IMR-90 (cell line): ENCODE data around the gene TNNI3K. TPM values are rescaled to one million over a fixed set of nuclear protein-coding genes. Genes with fewer than 3 reads are reported as not detected.

Source experiments
- ATAC-seq: fragments of 200-7000 bp; cut with Tn5 transposase; 2 replicates; pipeline ENCODE4 v1.9.1; 2020; ENCODE audit warnings: low read depth, mild to moderate bottlenecking, moderate library complexity
- BruUV-seq: library from RNA; stranded (reverse); fragments of 400-500 nt; replicated peaks from 2 replicates; lab custom pipeline; 2021; lab: Mats Ljungman, UMichigan
- CTCF ChIA-PET: fragments of 300-600 bp; formaldehyde crosslinking; extraction: SDS; loops from one replicate; lab custom pipeline; 2021; ENCODE audit warnings: antibody characterized with exemption; lab: Yijun Ruan, JAX
- POLR2A ChIA-PET: fragments of 300-600 bp; sonication (Branson Sonifier 250); formaldehyde crosslinking; loops from one replicate; lab custom pipeline; 2022; ENCODE audit warnings: antibody characterized with exemption; ENCODE audit not compliant: unreplicated experiment; lab: Charles Lee
- DNase-seq: peaks from one replicate; pipeline ENCODE4 v3.0.0; 2013
- H2AFZ ChIP-seq: replicated peaks from 2 replicates; pipeline ENCODE3; 2013; ENCODE audit warnings: low read length, mild to moderate bottlenecking; ENCODE audit not compliant: poor library complexity
- H2AK5ac ChIP-seq: 2 replicates; pipeline ENCODE4 v1.6.1; 2013; ENCODE audit warnings: low read depth, low read length, inconsistent platforms
- H2AK9ac ChIP-seq: replicated peaks from 2 replicates; pipeline ENCODE3; 2013; ENCODE audit warnings: mild to moderate bottlenecking, low read depth, low read length, moderate library complexity; ENCODE audit not compliant: poor library complexity
- H2BK120ac ChIP-seq: 2 replicates; pipeline ENCODE4 v1.6.1; 2013; ENCODE audit warnings: low read depth, low read length, inconsistent platforms
- H2BK15ac ChIP-seq: 3 replicates; pipeline ENCODE4 v1.6.1; 2013; ENCODE audit warnings: low read depth, low read length, inconsistent platforms
- H2BK20ac ChIP-seq: 2 replicates; pipeline ENCODE4 v1.6.1; 2013; ENCODE audit warnings: low read depth, mild to moderate bottlenecking, inconsistent platforms, low read length, moderate library complexity
- H2BK5ac ChIP-seq: 2 replicates; pipeline ENCODE4 v1.6.1; 2013; ENCODE audit warnings: mild to moderate bottlenecking, low read depth, low read length, inconsistent platforms; ENCODE audit not compliant: poor library complexity, severe bottlenecking
- H3K14ac ChIP-seq: replicated peaks from 2 replicates; pipeline ENCODE4 v1.6.1; 2013; ENCODE audit warnings: low read depth, low read length, inconsistent platforms
- H3K18ac ChIP-seq: 2 replicates; pipeline ENCODE4 v1.6.1; 2013; ENCODE audit warnings: low read depth, low read length, control low read depth
- H3K23ac ChIP-seq: 2 replicates; pipeline ENCODE4 v1.6.1; 2013; ENCODE audit warnings: low read depth, low read length, inconsistent platforms
- H3K27ac ChIP-seq: 2 replicates; pipeline ENCODE4 v1.5.1; 2013; ENCODE audit warnings: mild to moderate bottlenecking, control low read depth, low read length; ENCODE audit not compliant: insufficient read depth
- H3K27me3 ChIP-seq: 2 replicates; pipeline ENCODE4 v1.6.1; 2013; ENCODE audit warnings: low read length; ENCODE audit not compliant: control insufficient read depth, insufficient read depth
- H3K36me3 ChIP-seq: 2 replicates; pipeline ENCODE4 v1.6.1; 2013; ENCODE audit warnings: low read length, mixed read lengths; ENCODE audit not compliant: control insufficient read depth, insufficient read depth
- H3K4ac ChIP-seq: 2 replicates; pipeline ENCODE4 v1.6.1; 2013; ENCODE audit warnings: low read depth, low read length, inconsistent platforms
- H3K4me1 ChIP-seq: 2 replicates; pipeline ENCODE4 v1.6.1; 2013; ENCODE audit warnings: low read length, mixed read lengths; ENCODE audit not compliant: control insufficient read depth, insufficient read depth
- H3K4me2 ChIP-seq: 2 replicates; pipeline ENCODE4 v1.6.1; 2013; ENCODE audit warnings: low read depth, mild to moderate bottlenecking, control low read depth, low read length, moderate library complexity
- H3K4me3 ChIP-seq: 2 replicates; pipeline ENCODE4 v1.5.1; 2013; ENCODE audit warnings: low read depth, mild to moderate bottlenecking, control low read depth, low read length, moderate library complexity; ENCODE audit not compliant: insufficient read depth
- H3K56ac ChIP-seq: 2 replicates; pipeline ENCODE4 v1.6.1; 2013; ENCODE audit warnings: low read length, inconsistent platforms; ENCODE audit not compliant: insufficient read depth; ENCODE audit errors: extremely low read depth
- H3K79me1 ChIP-seq, 2 experiments: 2 replicates each; pipeline ENCODE4 v1.6.1; 2013; ENCODE audit warnings: low read length in 2 of 2, inconsistent platforms in 1 of 2, low read depth in 1 of 2
- H3K9ac ChIP-seq: 2 replicates; pipeline ENCODE4 v1.6.1; 2013; ENCODE audit warnings: low read depth, low read length, control low read depth
- H3K9me1 ChIP-seq: 2 replicates; pipeline ENCODE4 v1.6.1; 2013; ENCODE audit warnings: low read length, inconsistent platforms; ENCODE audit not compliant: insufficient read depth
- H3K9me3 ChIP-seq: 2 replicates; pipeline ENCODE4 v1.6.1; 2013; ENCODE audit warnings: low read length; ENCODE audit not compliant: control insufficient read depth, insufficient read depth
- H4K20me1 ChIP-seq: 2 replicates; pipeline ENCODE4 v1.6.1; 2013; ENCODE audit warnings: low read length, inconsistent platforms; ENCODE audit not compliant: insufficient read depth
- H4K5ac ChIP-seq: 2 replicates; pipeline ENCODE4 v1.6.1; 2013; ENCODE audit warnings: mild to moderate bottlenecking, low read depth, low read length, control low read depth
- H4K8ac ChIP-seq, 2 experiments: 2 replicates each; pipeline ENCODE4 v1.6.1; 2013; ENCODE audit warnings: low read depth in 2 of 2, low read length in 2 of 2, control low read depth in 1 of 2, inconsistent platforms in 1 of 2
- H4K91ac ChIP-seq: 2 replicates; pipeline ENCODE4 v1.6.1; 2013; ENCODE audit warnings: low read depth, low read length, inconsistent platforms; ENCODE audit not compliant: insufficient read depth
- BHLHE40 ChIP-seq: fragments of 150-350 bp; IDR thresholded peaks from 2 replicates; pipeline ENCODE4 v1.6.1; 2016; ENCODE audit warnings: mild to moderate bottlenecking, low read depth, low read length
- CEBPB ChIP-seq: IDR thresholded peaks from 2 replicates; pipeline ENCODE4 v1.6.1; 2012; ENCODE audit warnings: low read depth, low read length, improper control_type of control experiment
- MAFK ChIP-seq: IDR thresholded peaks from 2 replicates; pipeline ENCODE4 v1.6.1; 2012; ENCODE audit warnings: low read depth, low read length, improper control_type of control experiment
- MAZ ChIP-seq: IDR thresholded peaks from 2 replicates; pipeline ENCODE4 v1.6.1; 2012; ENCODE audit warnings: low read depth, mild to moderate bottlenecking, low read length, improper control_type of control experiment, moderate library complexity, borderline replicate concordance
- MXI1 ChIP-seq: IDR thresholded peaks from 2 replicates; pipeline ENCODE4 v1.6.1; 2012; ENCODE audit warnings: low read depth, mild to moderate bottlenecking, low read length, moderate library complexity, borderline replicate concordance
- NFE2L2 ChIP-seq: fragments of 150-350 bp; IDR thresholded peaks from 2 replicates; pipeline ENCODE4 v1.6.1; 2016; ENCODE audit warnings: low read depth, mild to moderate bottlenecking, low read length
- POLR2A ChIP-seq: IDR thresholded peaks from 2 replicates; pipeline ENCODE4 v1.6.1; 2012; ENCODE audit warnings: mild to moderate bottlenecking, low read depth, low read length
- RAD21 ChIP-seq: IDR thresholded peaks from 2 replicates; pipeline ENCODE4 v1.6.1; 2012; ENCODE audit warnings: low read length, improper control_type of control experiment
- RCOR1 ChIP-seq: IDR thresholded peaks from 2 replicates; pipeline ENCODE4 v1.6.1; 2012; ENCODE audit warnings: mild to moderate bottlenecking, low read length, improper control_type of control experiment; ENCODE audit not compliant: insufficient replicate concordance
- RFX5 ChIP-seq: IDR thresholded peaks from 2 replicates; pipeline ENCODE4 v1.8.0; 2012; ENCODE audit warnings: low read depth, mild to moderate bottlenecking, low read length, moderate library complexity
- SMC3 ChIP-seq: fragments of 150-350 bp; IDR thresholded peaks from 2 replicates; pipeline ENCODE4 v1.6.1; 2016; ENCODE audit warnings: low read depth, mild to moderate bottlenecking, antibody characterized with exemption, low read length, moderate library complexity
- WGBS, 2 experiments: methylation state at CpG; one replicate each; pipeline versions ENCODE4 v1.1.5 to v1.1.7; 2013; ENCODE audit warnings: missing lambda C conversion rate in 2 of 2; ENCODE audit not compliant: insufficient read length in 1 of 2; ENCODE audit errors: extremely low coverage in 2 of 2; 5-methylcytosine and 5-hydroxymethylcytosine counted together
- dilution Hi-C: fragments of 300-500 bp; cut with HindIII; formaldehyde crosslinking; loops from one replicate; pipeline ENCODE4 v1.14.3; 2018; ENCODE audit warnings: low sequenced_read_pairs; ENCODE audit not compliant: unreplicated experiment
- in situ Hi-C: fragments of 300-500 bp; cut with MboI; formaldehyde crosslinking; loops from 3 replicates; pipeline ENCODE4 v1.14.3; 2019; ENCODE audit warnings: low sequenced_read_pairs, inconsistent platforms, mixed read lengths
- intact Hi-C: fragments of 100-400 bp; cut with micrococcal nuclease; formaldehyde crosslinking; loops from 2 replicates; pipeline ENCODE4 v1.10.0; 2022
- polyA plus RNA-seq, 3 experiments: library from polyadenylated mRNA; depleted of rRNA; stranded (reverse); fragments of >200 nt; gene quantifications; 2 replicates each; pipeline ENCODE4 v1.2.3, GENCODE V29; 2012; ENCODE audit warnings: low replicate concordance in 1 of 3
- total RNA-seq: library from RNA; depleted of rRNA; stranded (reverse); fragments of >200 nt; gene quantifications from 2 replicates; pipeline ENCODE4 v1.2.3, GENCODE V29; 2012
- TF ChIP-seq, protein P1 (sequence below): fragments of 150-350 bp; IDR thresholded peaks from 2 replicates; pipeline ENCODE4 v1.6.1; 2017; ENCODE audit warnings: mild to moderate bottlenecking, antibody characterized with exemption, low read length, low read depth
- TF ChIP-seq, protein P2 (sequence below): fragments of 150-350 bp; IDR thresholded peaks from 2 replicates; pipeline ENCODE4 v1.6.1; 2016; ENCODE audit warnings: low read depth, mild to moderate bottlenecking, low read length, moderate library complexity, borderline replicate concordance
- TF ChIP-seq, protein P3 (sequence below): conservative IDR thresholded peaks from 2 replicates; pipeline ENCODE4 v1.5.1; 2012; ENCODE audit warnings: mild to moderate bottlenecking, low read depth, low read length, improper control_type of control experiment

The TNNI3K gene
- total and polyA plus RNA-seq, 2 of the 4 experiments (the other 2 are of a cell fraction) = 0.90 to 1.3 TPM

DNA sequence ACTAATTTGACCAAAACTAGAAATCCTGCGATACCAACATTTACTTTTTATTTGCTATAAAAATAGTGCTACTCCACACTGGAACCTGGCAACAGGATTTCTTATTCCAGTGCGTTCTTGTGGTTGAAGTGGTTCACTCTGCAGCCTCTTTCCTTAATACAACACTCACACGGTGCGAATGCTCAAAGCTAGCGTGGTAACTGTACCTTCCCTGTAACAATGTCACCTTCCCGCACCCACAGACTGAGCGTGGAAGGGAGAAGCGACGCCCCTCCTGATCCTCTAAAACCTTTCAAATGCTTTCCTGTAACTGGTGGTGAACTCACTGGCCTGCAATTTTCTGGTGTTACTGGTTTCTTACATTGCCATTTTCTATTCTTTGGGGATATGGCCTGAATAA, 145.1 kb downstream of the TNNI3K start:
- no peak for ATAC-seq
- H2AFZ ChIP-seq = no peak overlapping the region

More for the DNA sequence above, 145.1 kb downstream of the TNNI3K start:
- no CpG with 5 or more reads among the region's 9 CpGs for WGBS, 2 experiments
- ChIA-PET POLR2A (no interaction called here), CTCF (no interaction called here)
- Histone ChIP-seq H4K91ac (no peak overlapping the region), H3K18ac (no peak overlapping the region), H3K36me3 (no peaks in the 10 kb centered on the region), H2BK20ac (no peak overlapping the region), H2BK120ac (no peak overlapping the region), H3K9me3 (no peaks in the 10 kb centered on the region), H3K79me1 (no peaks in the 10 kb centered on the region), H2AK5ac (no peak overlapping the region), H2AK9ac (no peak overlapping the region), H3K56ac (no peak overlapping the region), H4K20me1 (no peaks in the 10 kb centered on the region), H4K5ac (no peak overlapping the region), H3K23ac (no peak overlapping the region), H3K14ac (no peak overlapping the region), H3K27me3 (no peaks in the 10 kb centered on the region), H3K4me1 (no peaks in the 10 kb centered on the region), H3K4ac (no peak overlapping the region), H3K9ac (no peak overlapping the region), H3K27ac (no peak overlapping the region), H3K9me1 (no peaks in the 10 kb centered on the region; the same call in 1 of the 2 replicates), H4K8ac (no peak overlapping the region), H3K4me2 (no peak overlapping the region), H2BK15ac (no peak overlapping the region), H3K4me3 (no peak overlapping the region), H2BK5ac (no peak overlapping the region)
- intact Hi-C loops = no loop called here
- in situ Hi-C loops = no loop called here
- no peak for DNase-seq
- TF ChIP-seq BHLHE40 (no peak), RCOR1 (no peak), MAFK (no peak), RFX5 (no peak), SMC3 (no peak), RAD21 (no peak), POLR2A (no peak), CEBPB (no peak), NFE2L2 (no peak), MXI1 (no peak), MAZ (no peak)
- TF ChIP-seq, protein P1, sequence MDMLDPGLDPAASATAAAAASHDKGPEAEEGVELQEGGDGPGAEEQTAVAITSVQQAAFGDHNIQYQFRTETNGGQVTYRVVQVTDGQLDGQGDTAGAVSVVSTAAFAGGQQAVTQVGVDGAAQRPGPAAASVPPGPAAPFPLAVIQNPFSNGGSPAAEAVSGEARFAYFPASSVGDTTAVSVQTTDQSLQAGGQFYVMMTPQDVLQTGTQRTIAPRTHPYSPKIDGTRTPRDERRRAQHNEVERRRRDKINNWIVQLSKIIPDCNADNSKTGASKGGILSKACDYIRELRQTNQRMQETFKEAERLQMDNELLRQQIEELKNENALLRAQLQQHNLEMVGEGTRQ = no peak
- TF ChIP-seq, protein P2, sequence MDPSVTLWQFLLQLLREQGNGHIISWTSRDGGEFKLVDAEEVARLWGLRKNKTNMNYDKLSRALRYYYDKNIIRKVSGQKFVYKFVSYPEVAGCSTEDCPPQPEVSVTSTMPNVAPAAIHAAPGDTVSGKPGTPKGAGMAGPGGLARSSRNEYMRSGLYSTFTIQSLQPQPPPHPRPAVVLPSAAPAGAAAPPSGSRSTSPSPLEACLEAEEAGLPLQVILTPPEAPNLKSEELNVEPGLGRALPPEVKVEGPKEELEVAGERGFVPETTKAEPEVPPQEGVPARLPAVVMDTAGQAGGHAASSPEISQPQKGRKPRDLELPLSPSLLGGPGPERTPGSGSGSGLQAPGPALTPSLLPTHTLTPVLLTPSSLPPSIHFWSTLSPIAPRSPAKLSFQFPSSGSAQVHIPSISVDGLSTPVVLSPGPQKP = no peak
- TF ChIP-seq, protein P3, sequence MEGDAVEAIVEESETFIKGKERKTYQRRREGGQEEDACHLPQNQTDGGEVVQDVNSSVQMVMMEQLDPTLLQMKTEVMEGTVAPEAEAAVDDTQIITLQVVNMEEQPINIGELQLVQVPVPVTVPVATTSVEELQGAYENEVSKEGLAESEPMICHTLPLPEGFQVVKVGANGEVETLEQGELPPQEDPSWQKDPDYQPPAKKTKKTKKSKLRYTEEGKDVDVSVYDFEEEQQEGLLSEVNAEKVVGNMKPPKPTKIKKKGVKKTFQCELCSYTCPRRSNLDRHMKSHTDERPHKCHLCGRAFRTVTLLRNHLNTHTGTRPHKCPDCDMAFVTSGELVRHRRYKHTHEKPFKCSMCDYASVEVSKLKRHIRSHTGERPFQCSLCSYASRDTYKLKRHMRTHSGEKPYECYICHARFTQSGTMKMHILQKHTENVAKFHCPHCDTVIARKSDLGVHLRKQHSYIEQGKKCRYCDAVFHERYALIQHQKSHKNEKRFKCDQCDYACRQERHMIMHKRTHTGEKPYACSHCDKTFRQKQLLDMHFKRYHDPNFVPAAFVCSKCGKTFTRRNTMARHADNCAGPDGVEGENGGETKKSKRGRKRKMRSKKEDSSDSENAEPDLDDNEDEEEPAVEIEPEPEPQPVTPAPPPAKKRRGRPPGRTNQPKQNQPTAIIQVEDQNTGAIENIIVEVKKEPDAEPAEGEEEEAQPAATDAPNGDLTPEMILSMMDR = no peak
- no TSS peak for BruUV-seq
- dilution Hi-C loops = no loop called here
